GM23338 (cell line): ENCODE results near the gene PPP6R2. TPM values are rescaled to one million over a fixed set of nuclear protein-coding genes. Genes with fewer than 3 reads are reported as not detected.

Source experiments
- ATAC-seq: fragments of 200-7000 bp; cut with Tn5 transposase; 3 replicates; pipeline ENCODE4 v1.9.1; 2020
- DNase-seq: peaks from one replicate; pipeline ENCODE4 v3.0.0-alpha.2; 2015; ENCODE audit warnings: low spot score
- H2AFZ ChIP-seq: fragments of 200-600 bp; sonication (generic); 2 replicates; pipeline ENCODE4 v1.8.0; 2016; ENCODE audit warnings: antibody characterized with exemption, mild to moderate bottlenecking, moderate library complexity
- H3F3A ChIP-seq: fragments of 200-600 bp; sonication (generic); replicated peaks from 2 replicates; pipeline ENCODE4 v1.8.0; 2017; ENCODE audit warnings: antibody characterized with exemption, mixed run types, low read depth
- H3K27ac ChIP-seq: fragments of 200-600 bp; sonication (generic); 2 replicates; pipeline ENCODE4 v1.6.1; 2016; ENCODE audit warnings: low read depth
- H3K27me3 ChIP-seq: fragments of 200-600 bp; sonication (generic); 2 replicates; pipeline ENCODE4 v1.8.0; 2016; ENCODE audit warnings: mild to moderate bottlenecking, mixed run types, moderate library complexity; ENCODE audit not compliant: insufficient read depth
- H3K36me3 ChIP-seq: fragments of 200-600 bp; sonication (generic); 2 replicates; pipeline ENCODE4 v1.8.0; 2016; ENCODE audit warnings: mild to moderate bottlenecking; ENCODE audit not compliant: insufficient read depth
- H3K4me1 ChIP-seq: fragments of 200-600 bp; sonication (generic); 2 replicates; pipeline ENCODE4 v1.8.0; 2016; ENCODE audit warnings: mild to moderate bottlenecking, moderate library complexity; ENCODE audit not compliant: insufficient read depth
- H3K4me2 ChIP-seq: fragments of 200-600 bp; sonication (generic); 2 replicates; pipeline ENCODE4 v1.7.1; 2017; ENCODE audit warnings: mixed run types
- H3K4me3 ChIP-seq: fragments of 200-600 bp; sonication (generic); 2 replicates; pipeline ENCODE4 v1.6.1; 2016; ENCODE audit warnings: mixed run types
- H3K79me2 ChIP-seq: fragments of 200-600 bp; sonication (generic); replicated peaks from 2 replicates; pipeline ENCODE4 v1.8.0; 2017; ENCODE audit warnings: mild to moderate bottlenecking; ENCODE audit not compliant: insufficient read depth
- H3K9me2 ChIP-seq: fragments of 200-600 bp; sonication (generic); 2 replicates; pipeline ENCODE4 v1.8.0; 2017; ENCODE audit not compliant: insufficient read depth
- H4K20me1 ChIP-seq: fragments of 200-600 bp; sonication (generic); replicated peaks from 2 replicates; pipeline ENCODE4 v1.8.0; 2017; ENCODE audit warnings: mild to moderate bottlenecking; ENCODE audit not compliant: insufficient read depth
- H3K27ac Mint-ChIP-seq: 2 replicates; pipeline ENCODE4 v1.8.0; 2020; ENCODE audit warnings: inconsistent platforms, mild to moderate bottlenecking, moderate library complexity, mixed read lengths
- H3K27me3 Mint-ChIP-seq: 3 replicates; pipeline ENCODE4 v1.8.0; 2022; ENCODE audit warnings: low read depth, mild to moderate bottlenecking, moderate library complexity, mixed read lengths, inconsistent platforms; ENCODE audit not compliant: insufficient read depth, poor library complexity
- H3K36me3 Mint-ChIP-seq: 3 replicates; pipeline ENCODE4 v1.8.0; 2021; ENCODE audit warnings: low read depth, mild to moderate bottlenecking, inconsistent platforms, moderate library complexity, mixed read lengths
- H3K4me1 Mint-ChIP-seq: 3 replicates; pipeline ENCODE4 v1.8.0; 2020; ENCODE audit warnings: mild to moderate bottlenecking, inconsistent platforms, mixed read lengths
- H3K4me3 Mint-ChIP-seq: 3 replicates; pipeline ENCODE4 v1.8.0; 2021; ENCODE audit warnings: moderate library complexity, mild to moderate bottlenecking, inconsistent platforms, mixed read lengths
- H3K9me3 Mint-ChIP-seq: 3 replicates; pipeline ENCODE4 v1.8.0; 2020; ENCODE audit warnings: moderate library complexity, mild to moderate bottlenecking, inconsistent platforms, mixed read lengths
- CREB1 ChIP-seq: fragments of 250-450 bp; sonication (Bioruptor Pico); IDR thresholded peaks from 2 replicates; pipeline ENCODE4 v1.5.0; 2020; ENCODE audit warnings: low read depth, mild to moderate bottlenecking, moderate library complexity
- CTCF ChIP-seq, 2 experiments: fragments of 200-600 bp in 1 of 2; sonication (generic) in 1 of 2; conservative IDR thresholded peaks; 2 replicates each; pipeline versions ENCODE4 v1.5.1 to v1.6.1; 2016 to 2017; ENCODE audit warnings: antibody characterized with exemption in 2 of 2, low read depth in 2 of 2, mild to moderate bottlenecking in 2 of 2, moderate library complexity in 1 of 2
- ETS1 ChIP-seq: IDR thresholded peaks from 2 replicates; pipeline ENCODE4 v1.6.1; 2016; ENCODE audit warnings: antibody characterized with exemption
- EZH2 ChIP-seq: fragments of 200-600 bp; sonication (generic); IDR thresholded peaks from one replicate; pipeline ENCODE4 v1.8.0; 2017; ENCODE audit warnings: antibody characterized with exemption, mild to moderate bottlenecking, low read depth; ENCODE audit not compliant: unreplicated experiment
- JUNB ChIP-seq: IDR thresholded peaks from one replicate; pipeline ENCODE4 v1.6.1; 2016; ENCODE audit warnings: antibody characterized with exemption; ENCODE audit not compliant: unreplicated experiment
- NANOG ChIP-seq: IDR thresholded peaks from 2 replicates; pipeline ENCODE4 v1.6.1; 2016; ENCODE audit warnings: antibody characterized with exemption, borderline replicate concordance
- POLR2AphosphoS5 ChIP-seq: IDR thresholded peaks from 2 replicates; pipeline ENCODE4 v1.6.1; 2016; ENCODE audit warnings: antibody characterized with exemption, low read depth
- STAT1 ChIP-seq: IDR thresholded peaks from one replicate; pipeline ENCODE4 v1.6.1; 2016; ENCODE audit warnings: antibody characterized with exemption; ENCODE audit not compliant: unreplicated experiment
- ZNF114 ChIP-seq: fragments of 250-450 bp; sonication (Bioruptor Pico); IDR thresholded peaks from 2 replicates; pipeline ENCODE4 v1.5.0; 2020; ENCODE audit warnings: mild to moderate bottlenecking, moderate library complexity
- ZNF462 ChIP-seq: fragments of 250-450 bp; sonication (Bioruptor Pico); IDR thresholded peaks from 2 replicates; pipeline ENCODE4 v1.5.0; 2020; ENCODE audit warnings: mild to moderate bottlenecking, moderate library complexity
- polyA plus RNA-seq: library from polyadenylated mRNA; unstranded; fragments of >200 nt; fragmentation: Nextera tagmentation; extraction: Ambion mirVana; gene quantifications from 2 replicates; pipeline ENCODE4 v1.2.1, GENCODE V29; 2016
- total RNA-seq: library from RNA; depleted of rRNA; stranded (reverse); fragments of >200 nt; shearing (Covaris generic); gene quantifications from 2 replicates; pipeline ENCODE4 v1.2.3, GENCODE V29; 2014

Gene PPP6R2
- total and polyA plus RNA-seq, 2 experiments from 2014 or later = 11.9 to 45.8 TPM

- no peaks in the 10 kb centered on the region for H3K9me2 ChIP-seq
- DNase-seq = no peak
- no peak for TF ChIP-seq ZNF462
- no peak for TF ChIP-seq CTCF (conservative IDR thresholded peaks at IDR 0.05; ENCODE audit: low read depth in 2 of 2)
- no peak for TF ChIP-seq JUNB
- TF ChIP-seq NANOG = no peak
- TF ChIP-seq POLR2AphosphoS5 = no peak
- no peak for TF ChIP-seq CREB1 (CRISPR knock-in tag)
- TF ChIP-seq STAT1 = no peak
- no peak for TF ChIP-seq EZH2
- no peak for TF ChIP-seq ZNF114 (CRISPR knock-in tag)
- no peak for TF ChIP-seq ETS1
- H3F3A ChIP-seq = 0 out of 2 replicates have a peak, but pooled peaks cover 3% of the 10 kb centered on the region
- no peaks in the 10 kb centered on the region for H3K9me3 Mint-ChIP-seq
- H3K4me1 ChIP-seq = no peaks in the 10 kb centered on the region
- H3K4me1 Mint-ChIP-seq = no peaks in the 10 kb centered on the region; the same call in 2 of the 3 replicates
- H4K20me1 ChIP-seq = peaks cover 14% of the 10 kb centered on the region; the same call in 1 of the 2 replicates
- no peaks in the 10 kb centered on the region for H3K27me3 ChIP-seq
- H3K4me3 Mint-ChIP-seq = no peak overlapping the region
- peaks cover 11% of the 10 kb centered on the region for H3K27me3 Mint-ChIP-seq
- peaks cover 50% of the 10 kb centered on the region for H3K36me3 Mint-ChIP-seq
- no peaks in the 10 kb centered on the region for H3K36me3 ChIP-seq
- H3K4me3 ChIP-seq = no peak overlapping the region
- no peak overlapping the region for H3K27ac ChIP-seq
- H2AFZ ChIP-seq = no peak overlapping the region
- H3K79me2 ChIP-seq = no peaks in the 10 kb centered on the region
- no peak overlapping the region for H3K27ac Mint-ChIP-seq
- no peak overlapping the region for H3K4me2 ChIP-seq
- ATAC-seq = no peak
These were observed 111.5 kb downstream of the PPP6R2 start for GRCh38 chr22:50454556-50455075.
